CD4-positive, alpha-beta T cell treated with Interleukin-21 for 1 hour (primary cell): ENCODE measurements around the gene FAM3D.
"Not testable (repeated sequence)": the region's sequence is repeated elsewhere in the genome, so short reads cannot be mapped to it uniquely, and the experiment has no call there.

ENCODE experiments used
- DNase-seq: peaks from one replicate; pipeline ENCODE4 v3.0.0-alpha.2; 2020

Gene FAM3D

DNA sequence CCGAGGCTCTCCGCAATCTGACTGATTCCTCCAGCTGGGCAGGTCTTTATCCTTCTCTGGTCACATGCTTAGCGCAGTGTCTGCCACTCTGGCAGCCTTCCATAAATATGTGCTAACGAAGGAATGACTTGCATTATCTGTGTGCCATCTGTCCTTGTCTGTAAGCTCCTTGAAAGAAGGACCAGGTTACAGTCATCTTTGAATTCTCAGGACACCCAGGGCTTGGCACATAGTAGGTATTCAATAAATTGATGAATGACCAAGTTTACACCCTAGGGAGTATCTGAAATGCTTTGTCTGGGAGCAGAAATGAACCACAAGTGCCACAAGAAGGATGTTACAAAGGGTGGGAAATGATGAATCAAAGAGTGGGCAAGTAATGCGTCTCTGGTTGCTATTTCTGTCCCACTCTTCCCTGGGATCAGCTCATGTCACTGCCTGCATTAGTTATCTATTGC, 16.5 kb upstream of the FAM3D start:
- no peak for DNase-seq

DNA sequence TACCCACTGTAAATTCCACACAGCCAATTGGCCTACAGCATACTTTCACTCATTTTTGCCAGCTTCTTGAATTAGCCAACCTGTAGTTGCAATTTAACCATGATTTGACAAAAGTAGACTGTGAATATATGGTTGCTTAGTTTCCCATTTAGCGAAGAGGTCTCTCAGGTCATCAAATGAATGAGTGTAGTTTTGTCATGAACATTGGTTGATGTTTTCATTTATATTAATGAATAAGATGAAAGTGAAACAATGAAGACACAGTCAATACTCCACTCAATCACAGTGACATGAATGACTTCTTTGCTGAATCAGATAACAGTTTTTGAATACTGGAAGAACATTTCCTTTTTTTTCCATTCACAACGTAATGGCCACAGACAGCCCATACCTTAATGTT, 15.3 kb upstream of the FAM3D start:
- no peak for DNase-seq

- DNase-seq = no peak
These were observed 14.4 kb upstream of the FAM3D start for GRCh38 chr3:58680879-58681525.

- no peak for DNase-seq
These were observed 13.5 kb upstream of the FAM3D start for GRCh38 chr3:58679974-58680666.

DNA sequence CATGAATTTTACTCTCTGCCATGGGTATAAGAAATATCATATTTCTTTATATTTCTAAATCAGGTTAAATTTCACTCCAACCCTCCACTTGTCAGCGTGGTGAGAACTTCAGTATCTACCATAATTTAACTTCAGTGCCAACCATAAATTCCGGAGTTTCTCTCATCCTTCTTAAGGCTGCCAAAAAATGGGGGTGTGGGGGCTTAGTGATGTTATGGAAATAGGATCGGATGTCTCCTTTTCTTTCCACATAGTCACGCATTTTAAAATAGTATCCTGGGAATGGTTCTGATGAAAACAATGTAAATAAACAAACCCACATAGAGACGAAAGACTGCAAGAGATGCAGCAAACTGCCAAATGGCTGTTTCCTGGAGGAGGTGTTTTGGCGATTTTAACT, 12.9 kb upstream of the FAM3D start:
- no peak for DNase-seq

GRCh38 chr3:58678177-58678970, 11.8 kb upstream of the FAM3D start:
- DNase-seq = not testable (repeated sequence)

GRCh38 chr3:58672880-58673279, 6.3 kb upstream of the FAM3D start:
- no peak for DNase-seq

DNA sequence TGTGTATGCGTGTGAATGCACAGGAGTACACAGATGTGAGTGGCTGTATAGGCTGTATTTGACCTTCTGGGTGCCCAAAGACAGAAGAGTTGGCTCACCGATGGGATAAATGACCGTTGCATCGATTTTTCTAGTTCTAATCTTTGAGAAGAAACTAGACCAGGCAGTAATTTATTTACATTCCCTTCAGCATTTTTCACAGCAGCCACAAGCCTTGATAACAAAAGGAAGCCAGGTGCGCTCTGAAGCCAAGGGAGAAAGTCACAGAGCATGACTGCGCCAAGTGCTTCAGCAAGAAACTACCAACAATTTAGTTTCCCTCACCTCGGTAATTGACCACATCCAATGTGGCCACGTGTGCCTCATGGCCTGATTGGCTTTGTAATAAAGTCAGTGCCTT, 5.9 kb upstream of the FAM3D start:
- no peak for DNase-seq

DNA sequence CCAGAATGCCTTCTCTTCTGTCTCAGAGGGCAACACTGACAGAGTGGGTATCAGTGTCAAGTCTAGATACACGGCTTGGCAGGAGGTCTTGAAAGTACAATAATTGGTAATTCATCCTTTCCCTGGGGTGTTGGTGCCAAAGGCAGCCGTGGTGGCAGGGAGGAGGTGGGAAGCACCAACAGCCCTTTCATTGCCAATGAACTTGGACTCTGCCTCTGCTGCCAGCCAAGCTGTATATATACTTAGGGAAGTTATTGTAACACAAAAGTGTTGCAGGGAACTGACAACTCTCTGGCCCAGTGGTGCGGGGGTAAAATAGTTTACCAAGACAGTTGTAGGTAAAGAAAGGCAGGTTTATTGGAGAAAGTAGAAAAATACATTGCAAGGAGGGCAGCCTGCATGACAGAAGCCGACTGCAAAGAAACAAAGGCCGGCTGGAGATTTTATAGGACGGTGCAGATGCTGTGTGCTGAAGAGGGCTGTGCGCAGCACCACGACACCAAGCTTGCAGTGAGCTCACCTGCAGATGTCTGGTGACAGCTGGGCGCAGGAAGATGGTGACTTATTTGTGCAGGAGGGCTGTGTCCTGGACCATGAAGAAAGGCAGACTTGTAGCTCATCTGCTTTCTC, 4.0 kb upstream of the FAM3D start:
- no peak for DNase-seq

DNA sequence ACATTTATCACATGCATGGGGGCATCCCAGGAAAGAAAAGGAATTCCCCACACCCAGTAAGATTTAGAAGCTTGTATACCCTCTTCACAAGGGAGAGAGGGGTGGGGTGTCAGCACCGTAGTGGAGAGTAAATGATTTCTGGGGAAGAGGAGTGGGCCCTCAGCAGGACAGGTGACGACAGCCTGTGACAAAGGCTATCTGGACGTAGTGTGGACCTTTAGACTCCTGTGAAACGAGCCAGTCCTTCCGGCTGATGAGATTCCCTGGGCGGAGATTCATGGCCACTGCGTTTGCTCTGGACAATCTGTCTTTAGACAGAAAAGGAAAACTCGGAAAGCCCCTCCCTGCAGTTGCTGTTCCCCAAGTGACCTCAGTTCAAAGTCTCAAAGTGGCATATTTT, 1.7 kb upstream of the FAM3D start:
- DNase-seq = no peak

- no peak for DNase-seq
These were observed 1.1 kb upstream of the FAM3D start for GRCh38 chr3:58667704-58668103.

GRCh38 chr3:58667229-58667628, 655 bp upstream of the FAM3D start:
- no peak for DNase-seq

GRCh38 chr3:58665405-58665804, 1.2 kb downstream of the FAM3D start:
- no peak for DNase-seq

- no peak for DNase-seq
These were observed 2.0 kb downstream of the FAM3D start for GRCh38 chr3:58664611-58665010.

GRCh38 chr3:58661836-58662420, 4.6 kb downstream of the FAM3D start:
- DNase-seq = no peak

- DNase-seq = no peak
These were observed 5.6 kb downstream of the FAM3D start for GRCh38 chr3:58660998-58661397.

- DNase-seq = no peak
These were observed 7.4 kb downstream of the FAM3D start for GRCh38 chr3:58659051-58659675.

GRCh38 chr3:58658508-58658907, 8.1 kb downstream of the FAM3D start:
- DNase-seq = no peak

- DNase-seq = no peak
These were observed 8.9 kb downstream of the FAM3D start for GRCh38 chr3:58657571-58658141.

- DNase-seq = no peak
These were observed 9.5 kb downstream of the FAM3D start for GRCh38 chr3:58657036-58657520.

DNA sequence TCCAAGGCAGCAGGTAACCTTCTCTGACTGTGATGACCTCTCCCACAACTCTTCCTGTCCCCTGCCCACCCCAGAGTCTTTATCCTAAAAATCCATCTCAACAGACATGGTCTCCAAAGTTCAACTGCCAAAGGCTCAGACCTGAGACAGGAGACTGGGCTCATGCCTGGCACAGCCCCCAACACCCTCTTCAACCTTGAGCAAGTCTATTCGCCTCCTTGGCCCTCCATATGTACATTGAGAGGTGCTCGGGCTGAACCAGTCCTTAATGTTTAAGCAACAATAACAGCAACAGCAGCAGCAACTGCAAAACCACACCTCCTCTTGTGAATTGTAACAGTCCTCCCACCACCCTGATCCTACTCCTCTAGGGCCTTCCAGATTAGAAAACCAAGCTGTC, 9.9 kb downstream of the FAM3D start:
- no peak for DNase-seq

DNA sequence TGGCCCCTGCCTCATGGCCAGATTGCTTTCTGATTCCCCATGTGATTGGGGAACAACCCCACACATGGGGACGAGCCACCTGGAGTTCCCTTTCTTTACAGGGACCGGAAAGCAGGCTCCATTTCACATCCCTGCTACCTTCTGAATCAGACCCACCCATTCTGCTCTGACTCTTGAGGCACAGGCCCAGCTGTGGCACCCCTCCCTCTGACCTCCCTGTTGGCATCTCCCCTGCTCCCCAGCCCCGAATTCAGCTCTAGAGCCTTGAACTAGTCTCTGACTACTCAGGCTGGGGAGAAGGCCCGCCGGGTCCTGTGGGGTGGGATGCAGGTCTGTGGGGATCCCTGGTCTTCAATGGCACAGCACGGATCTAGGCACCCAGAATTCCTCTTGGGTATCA, 12.1 kb downstream of the FAM3D start:
- DNase-seq = no peak
